Stimulated activated CD4-positive, alpha-beta T cell treated with anti-CD3 and anti-CD28 coated beads, Interleukin-1b, Interleukin-23, amount 100 ng/mL, for 48 hours (primary cell): ENCODE measurements around the gene CDH4.

Source experiments
- DNase-seq: peaks from one replicate; pipeline ENCODE4 v3.0.0-alpha.2; 2020

The CDH4 gene

GRCh38 chr20:61251529-61252393 lies at the start of gene CDH4:
CDH4 (plus strand) TSS chr20:61252261.
- DNase-seq = no peak

DNA sequence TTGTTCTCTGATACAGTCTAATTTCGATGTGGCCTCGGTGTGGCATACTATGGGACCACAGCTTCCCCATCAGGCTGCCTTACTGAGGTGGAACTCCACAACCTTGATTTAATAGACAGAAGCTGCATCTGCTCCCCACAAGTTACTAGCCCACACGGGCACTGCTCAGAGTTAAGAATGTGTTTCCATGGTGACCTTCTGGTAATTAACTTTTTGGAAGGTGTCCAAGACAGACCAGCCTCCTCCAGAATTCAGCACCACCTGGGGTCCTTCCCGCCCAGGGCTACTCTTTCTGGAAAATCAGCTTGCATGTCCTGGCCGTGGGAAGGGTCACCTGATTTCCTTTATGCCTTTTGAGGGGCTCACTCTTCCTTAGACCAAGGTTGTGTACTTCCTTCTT lies 48.7 kb upstream of the CDH4 start:
- no peak for DNase-seq

DNA sequence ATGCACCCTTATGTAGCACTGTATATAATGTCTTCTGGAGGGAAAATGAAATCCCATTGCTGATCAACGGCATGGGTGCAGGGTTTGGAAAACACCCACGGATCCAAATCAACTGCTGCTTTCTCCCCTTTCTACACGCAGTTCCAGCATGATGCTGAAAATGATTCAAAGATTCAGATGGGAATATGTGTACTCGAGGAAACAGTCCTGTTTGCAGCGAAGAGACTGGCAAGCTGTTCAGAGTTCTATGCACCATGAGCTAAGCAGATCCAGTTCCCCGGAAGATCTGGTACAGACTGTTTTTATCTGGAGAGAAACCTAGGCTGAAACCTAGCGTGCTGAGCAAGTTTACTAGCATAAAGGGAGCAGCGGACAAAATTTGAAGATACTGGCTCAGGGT lies 47.9 kb upstream of the CDH4 start:
- DNase-seq = no peak

- no peak for DNase-seq
Measured at GRCh38 chr20:61205769-61206168, 46.3 kb upstream of the CDH4 start.

DNA sequence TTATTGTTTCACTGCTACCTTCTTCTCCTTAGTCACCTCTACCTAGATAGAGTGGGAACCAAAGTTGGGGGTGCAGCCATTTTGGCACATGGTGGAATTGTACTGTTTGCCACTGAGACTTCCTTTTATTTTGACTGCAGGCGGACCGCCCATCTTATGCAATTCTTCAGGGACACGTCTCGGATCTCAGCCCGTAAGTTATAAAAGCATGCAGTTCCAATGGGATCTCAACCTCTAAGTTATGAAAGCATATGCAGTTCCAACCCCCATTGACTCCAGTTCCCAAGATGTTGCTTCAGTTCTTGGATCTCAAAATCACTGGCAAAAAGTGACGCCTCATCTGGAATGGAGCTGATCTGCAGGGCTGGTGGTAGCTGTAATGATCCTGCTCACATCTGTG lies 41.2 kb upstream of the CDH4 start:
- no peak for DNase-seq

GRCh38 chr20:61217848-61218247 lies 34.2 kb upstream of the CDH4 start:
- DNase-seq = no peak

- no peak for DNase-seq
Measured at GRCh38 chr20:61219021-61219431, 33.0 kb upstream of the CDH4 start.

GRCh38 chr20:61220131-61220530 lies 31.9 kb upstream of the CDH4 start:
- no peak for DNase-seq

DNA sequence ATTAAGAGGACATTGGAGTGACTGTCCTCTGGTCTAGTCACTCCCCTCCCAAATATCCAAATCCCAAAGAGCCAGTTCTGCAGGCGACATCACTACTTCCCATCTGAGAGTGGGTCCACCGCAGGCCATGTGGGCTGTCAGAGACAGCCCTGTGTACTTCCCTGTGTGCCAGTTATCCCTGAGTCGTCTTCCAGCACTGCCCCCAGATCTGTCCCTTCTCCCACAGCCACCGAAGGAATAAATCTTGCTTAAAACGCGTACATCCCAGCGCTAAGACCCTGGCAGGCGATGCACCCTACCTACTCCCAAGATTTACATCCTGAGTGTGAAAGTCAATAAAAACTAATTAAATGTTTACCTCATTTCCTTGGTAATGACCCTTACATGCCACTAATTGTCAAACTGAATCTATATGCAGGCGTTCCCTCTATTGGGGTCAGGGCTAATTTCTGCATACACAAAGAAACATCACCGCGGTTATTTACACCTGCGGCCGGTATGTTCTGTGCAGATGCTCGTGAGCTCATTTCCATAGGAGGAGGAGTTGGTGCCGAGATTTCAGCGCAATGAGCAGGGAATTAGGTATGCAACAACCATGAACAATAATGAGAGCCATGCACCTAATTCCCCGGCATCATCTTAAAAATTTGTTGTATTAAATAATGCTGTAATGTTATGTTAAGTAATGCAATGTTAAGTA lies 31.3 kb upstream of the CDH4 start:
- DNase-seq = no peak

DNA sequence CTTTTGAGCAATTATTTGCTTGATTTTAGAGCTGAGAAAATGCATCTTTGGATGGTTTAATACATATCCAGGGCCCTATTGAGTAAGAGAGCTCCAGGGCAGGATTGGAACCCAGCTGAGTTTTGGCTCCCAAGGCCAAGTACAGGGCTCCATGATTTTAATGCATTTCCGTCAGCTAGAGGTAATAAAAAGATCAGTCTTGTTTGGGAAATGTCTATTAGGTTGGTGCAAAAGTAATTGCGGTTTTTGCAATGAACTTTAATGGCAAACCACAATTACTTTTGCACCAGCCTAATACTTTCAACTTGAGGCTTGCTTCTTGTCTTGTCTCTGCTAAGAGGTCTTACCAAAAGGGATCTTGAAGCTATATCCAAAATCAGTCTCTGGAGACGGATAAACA lies 29.4 kb upstream of the CDH4 start:
- no peak for DNase-seq

DNA sequence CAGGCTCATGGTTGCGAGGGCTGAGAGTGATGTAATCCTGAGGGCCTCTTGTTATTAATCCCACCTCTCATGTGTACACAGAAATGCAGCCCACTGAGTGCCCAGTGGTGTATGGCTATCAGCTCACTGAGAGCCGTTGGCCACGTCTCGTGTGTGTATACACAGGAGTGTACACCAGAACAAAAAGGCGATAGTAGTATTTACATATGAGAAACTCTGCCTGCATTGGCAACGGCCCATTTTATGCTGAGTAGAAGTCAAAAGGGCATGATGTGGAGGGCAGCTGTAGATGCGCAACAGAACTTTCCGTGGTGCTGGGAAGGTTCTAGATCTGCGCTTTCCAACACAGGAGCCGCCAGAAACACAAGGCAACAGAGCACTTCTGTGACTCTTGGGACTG lies 28.9 kb upstream of the CDH4 start:
- DNase-seq = no peak

DNA sequence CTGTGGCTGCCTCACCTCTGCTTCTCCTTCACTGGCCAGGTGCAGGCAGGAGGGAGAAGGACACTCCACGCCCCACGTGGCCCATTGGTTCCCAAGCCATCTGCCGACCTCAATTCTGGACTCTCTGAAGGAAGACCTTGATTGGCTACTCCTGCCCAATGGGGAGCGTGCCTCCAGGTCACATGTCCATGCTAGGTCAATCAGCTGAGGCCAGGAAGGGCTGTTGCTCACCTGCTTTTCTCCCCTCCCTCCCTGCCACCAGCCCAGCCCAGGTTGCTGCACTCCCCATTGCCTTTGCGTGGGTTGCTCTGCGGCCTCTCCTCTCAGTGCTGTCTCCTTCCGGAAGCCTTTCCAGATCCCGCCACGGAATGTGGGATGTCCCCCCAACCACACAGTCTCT lies 21.9 kb upstream of the CDH4 start:
- DNase-seq = no peak

DNA sequence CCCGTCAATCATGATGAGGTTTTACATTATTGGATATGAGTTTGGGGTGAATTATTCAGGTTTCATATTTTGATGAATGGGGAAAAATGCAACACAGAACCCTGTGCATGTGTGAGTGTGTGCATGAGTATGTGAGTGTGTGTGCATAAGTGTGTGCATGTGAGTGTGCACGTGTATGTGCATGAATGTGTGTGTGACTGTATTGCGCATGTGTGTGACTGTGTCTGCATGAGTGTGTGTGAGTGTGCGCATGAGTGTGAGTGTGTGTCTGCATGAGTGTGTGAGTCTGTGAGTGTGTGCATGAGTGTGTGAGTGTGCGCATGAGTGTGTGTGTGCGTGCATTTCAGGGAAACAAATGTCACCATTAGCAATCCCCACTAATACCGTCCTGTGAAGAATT lies 18.5 kb upstream of the CDH4 start:
- DNase-seq = no peak

- no peak for DNase-seq
Measured at GRCh38 chr20:61234224-61234890, 17.7 kb upstream of the CDH4 start.

GRCh38 chr20:61236713-61237112 lies 15.3 kb upstream of the CDH4 start:
- DNase-seq = no peak

DNA sequence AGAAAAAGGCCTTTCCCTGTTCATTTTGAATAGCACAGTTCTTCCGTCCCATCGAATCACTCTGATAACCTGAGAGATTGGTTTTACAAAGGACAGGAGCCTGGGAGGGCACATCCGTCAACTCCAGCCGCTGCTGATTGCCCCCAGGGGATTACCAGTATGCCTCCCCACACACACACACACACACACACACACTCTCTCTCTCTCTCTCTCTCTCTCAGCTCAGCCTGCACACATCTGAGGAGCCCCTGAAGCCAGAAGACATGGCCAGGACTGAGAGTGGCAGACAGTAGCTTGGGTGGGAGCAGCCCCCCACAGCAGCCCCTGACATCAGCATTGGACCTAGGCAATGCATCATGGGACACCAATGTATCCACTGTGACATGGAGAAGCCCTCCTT lies 13.2 kb upstream of the CDH4 start:
- no peak for DNase-seq

DNA sequence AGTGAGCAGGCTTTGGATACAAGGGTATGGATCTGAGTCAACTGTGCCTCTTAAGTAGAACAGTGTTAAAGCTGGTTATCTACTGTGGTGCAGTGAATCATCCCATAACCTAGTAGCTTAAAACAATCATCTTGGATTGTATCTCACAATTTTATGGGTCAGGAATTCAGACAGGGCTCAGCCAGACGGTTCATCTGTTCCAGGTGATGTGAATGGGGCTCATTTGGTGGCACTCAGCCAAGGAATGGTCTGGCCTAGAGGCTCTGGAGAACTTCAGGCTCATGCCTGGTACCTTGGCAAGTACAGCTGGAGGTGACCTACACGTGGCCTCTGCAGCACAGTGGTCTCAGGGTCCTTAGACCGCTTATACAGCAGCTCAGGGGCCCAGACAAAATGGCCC lies 11.2 kb upstream of the CDH4 start:
- DNase-seq = no peak

- no peak for DNase-seq
Measured at GRCh38 chr20:61244213-61244612, 7.8 kb upstream of the CDH4 start.

DNA sequence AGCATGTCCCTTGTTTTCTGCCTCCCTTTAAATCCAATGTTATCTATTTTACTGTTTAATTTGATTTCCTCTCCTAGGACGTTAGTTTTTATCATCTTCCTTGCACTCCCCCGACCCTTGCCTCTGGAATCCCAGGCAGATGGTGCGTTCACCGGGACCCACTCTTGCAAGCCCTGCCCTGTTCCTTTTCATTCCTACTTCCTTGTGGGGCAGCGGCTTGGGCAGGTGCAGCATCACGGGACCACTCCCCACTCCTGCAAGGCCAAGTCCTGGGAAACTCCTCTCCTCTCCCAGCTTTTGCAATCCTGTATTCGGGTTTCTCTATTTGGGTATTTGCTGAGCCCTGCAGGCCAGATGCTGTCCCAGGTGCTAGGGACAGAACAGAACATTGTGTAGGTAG lies 5.8 kb upstream of the CDH4 start:
- no peak for DNase-seq

DNA sequence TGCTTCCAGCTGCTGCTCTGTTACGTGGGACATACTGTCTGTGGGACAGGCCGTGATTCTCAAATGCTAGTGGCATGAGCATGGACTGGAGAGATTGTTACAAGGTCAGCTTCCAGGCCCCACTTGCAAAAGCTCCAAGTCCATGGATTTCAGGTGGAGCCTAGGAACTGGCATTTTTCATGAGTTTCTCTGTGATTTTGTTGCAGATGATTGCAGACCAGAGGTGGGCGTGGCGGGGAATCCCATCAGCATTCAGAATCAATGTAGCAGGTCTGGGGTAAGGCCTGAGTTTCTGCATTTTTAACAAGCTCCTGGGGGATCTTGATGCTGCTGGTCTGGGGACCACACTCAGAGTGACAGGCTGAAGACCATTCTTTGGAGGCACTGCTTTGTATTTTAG lies 2.4 kb upstream of the CDH4 start:
- DNase-seq = no peak

- no peak for DNase-seq
Measured at GRCh38 chr20:61252601-61253263, 671 bp downstream of the CDH4 start.

DNA sequence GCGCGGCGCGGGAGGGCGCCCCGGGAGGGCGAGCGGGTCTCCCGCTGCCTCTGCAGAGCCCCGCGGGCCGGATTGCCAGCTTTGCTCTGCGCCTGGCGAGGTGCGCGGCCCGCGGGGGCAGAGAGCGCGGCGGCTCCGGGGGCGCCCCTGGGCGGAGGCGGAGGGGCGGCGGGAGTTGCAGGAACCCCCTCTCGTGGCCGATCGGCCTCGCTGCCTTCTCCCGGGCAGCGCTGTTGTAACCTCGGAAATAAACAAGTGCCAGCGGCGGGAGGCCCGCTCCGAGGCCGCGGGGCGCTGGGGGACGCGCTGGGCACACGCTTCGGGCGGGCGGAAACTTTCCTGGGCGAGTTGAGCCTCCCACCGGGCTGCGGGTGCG lies 1.2 kb downstream of the CDH4 start:
- no peak for DNase-seq
